Measurements from ENCODE around the gene AGAP1.

DNA sequence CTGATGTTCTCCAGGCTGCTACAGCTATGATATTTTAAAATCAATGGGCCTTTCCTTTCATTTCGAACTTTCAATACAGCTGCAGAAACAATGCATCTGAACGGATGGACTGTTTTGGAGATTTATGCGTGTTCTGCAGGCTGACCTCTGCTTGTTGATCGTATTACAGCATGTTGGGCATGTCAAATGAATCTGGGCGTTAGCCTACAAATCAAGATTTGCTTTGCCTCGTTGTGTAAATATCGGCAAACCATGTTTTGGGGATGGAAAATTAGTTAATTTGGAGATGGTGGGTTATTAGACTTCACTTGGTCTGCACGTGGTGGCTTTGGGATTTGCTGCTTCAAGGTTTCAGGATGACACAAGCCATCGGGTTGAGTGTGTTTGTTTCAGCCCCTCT, 129.3 kb downstream of the AGAP1 start:
- TF ChIP-seq POLR2A (IDR thresholded peaks at IDR 0.05), result no peak
- TF ChIP-seq, protein P1, sequence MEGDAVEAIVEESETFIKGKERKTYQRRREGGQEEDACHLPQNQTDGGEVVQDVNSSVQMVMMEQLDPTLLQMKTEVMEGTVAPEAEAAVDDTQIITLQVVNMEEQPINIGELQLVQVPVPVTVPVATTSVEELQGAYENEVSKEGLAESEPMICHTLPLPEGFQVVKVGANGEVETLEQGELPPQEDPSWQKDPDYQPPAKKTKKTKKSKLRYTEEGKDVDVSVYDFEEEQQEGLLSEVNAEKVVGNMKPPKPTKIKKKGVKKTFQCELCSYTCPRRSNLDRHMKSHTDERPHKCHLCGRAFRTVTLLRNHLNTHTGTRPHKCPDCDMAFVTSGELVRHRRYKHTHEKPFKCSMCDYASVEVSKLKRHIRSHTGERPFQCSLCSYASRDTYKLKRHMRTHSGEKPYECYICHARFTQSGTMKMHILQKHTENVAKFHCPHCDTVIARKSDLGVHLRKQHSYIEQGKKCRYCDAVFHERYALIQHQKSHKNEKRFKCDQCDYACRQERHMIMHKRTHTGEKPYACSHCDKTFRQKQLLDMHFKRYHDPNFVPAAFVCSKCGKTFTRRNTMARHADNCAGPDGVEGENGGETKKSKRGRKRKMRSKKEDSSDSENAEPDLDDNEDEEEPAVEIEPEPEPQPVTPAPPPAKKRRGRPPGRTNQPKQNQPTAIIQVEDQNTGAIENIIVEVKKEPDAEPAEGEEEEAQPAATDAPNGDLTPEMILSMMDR (IDR thresholded peaks at IDR 0.05), result no peak
